A204.1 (cell line): ENCODE data around the gene NFAT5.
"Not testable (repeated sequence)": the region's sequence is repeated elsewhere in the genome, so short reads cannot be mapped to it uniquely, and the experiment has no call there.

Experiments used
- FAIRE-seq: peaks from 2 replicates; lab custom pipeline; 2012; peaks lifted over from hg19 to GRCh38; lab: Jason Lieb, UNC

Gene NFAT5

DNA sequence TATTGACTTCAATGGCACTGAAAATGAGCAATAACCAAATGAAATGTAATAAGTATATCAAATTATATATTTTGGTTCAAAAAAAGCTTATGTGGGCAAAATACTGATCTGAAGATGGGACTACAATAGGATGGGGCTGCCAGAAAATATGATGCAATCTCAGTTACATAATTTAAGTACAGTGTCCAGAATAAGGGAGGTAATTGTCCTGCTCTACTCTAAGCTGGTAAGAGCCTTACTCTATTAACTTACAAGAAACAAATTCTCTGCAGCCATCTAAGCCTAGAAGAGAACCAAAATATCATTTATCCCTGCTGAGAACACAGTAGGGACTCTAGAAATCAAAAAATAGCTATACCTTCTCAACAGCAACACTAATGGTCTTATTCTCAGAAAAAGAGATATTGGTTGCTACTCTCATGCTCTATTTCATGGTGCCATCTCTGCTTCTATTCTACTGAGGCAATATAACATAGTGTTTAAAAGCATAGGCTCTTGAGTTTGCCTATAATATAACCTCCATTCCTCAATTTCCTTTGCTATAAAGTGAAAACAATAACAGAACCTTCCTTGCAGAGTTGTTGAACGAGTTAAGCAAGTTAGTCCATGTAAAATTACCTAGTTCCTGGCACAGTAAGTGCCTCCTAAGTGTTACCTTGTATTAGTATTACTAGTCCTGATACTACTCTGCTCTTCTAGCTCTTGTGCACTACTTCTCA lies 140.6 kb downstream of the NFAT5 start:
- FAIRE-seq: no peak

DNA sequence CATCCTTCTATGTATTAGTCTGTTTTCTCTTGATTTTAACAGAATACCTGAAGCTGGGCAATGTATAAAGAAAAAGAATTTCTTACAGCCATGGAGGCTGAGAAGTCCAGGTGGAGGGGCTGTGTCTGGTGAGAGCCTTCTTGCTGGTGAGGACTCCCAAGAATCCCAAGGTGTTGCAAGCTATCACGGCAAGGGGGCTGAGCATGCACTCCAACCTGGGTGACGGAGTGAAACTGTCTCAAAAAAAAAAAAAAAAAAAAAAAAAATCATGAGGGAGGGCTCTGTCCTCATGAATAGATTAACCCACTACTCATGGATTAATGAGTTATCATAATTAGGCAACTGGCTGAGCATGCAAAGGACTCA lies 141.2 kb downstream of the NFAT5 start:
- no peak for FAIRE-seq

DNA sequence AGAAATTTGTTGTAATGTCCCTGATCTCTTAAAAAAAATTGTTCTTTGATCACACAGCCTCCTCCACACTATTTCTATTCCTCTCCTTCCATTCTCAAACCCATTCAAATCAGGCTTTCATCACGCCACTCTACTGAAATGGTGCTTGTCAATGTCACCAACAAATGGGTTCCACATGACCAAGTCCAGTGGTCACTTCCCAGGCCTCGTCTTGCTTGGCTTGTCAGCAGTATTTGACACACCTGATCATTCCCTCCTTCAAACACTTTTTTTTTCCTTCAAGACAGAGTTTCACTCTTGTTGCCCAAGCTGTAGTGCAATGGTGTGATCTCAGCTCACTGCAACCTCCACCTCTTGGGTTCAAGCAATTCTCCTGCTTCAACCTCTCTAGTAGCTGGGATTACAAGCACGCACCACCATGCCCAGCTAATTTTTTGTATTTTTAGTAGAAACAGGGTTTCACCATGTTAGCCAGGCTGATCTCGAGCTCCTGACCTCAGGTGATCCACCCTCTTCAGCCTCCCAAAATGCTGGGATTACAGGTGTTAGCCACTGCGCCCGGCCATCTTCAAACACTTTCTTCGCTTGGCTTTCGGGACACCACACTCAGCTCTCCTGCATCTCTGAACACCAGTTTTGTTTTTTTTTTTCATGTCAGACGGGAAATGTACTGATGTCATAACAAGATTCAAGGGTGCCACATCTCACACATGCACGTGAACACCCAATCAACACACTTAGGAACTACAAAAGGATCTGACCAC lies 142.3 kb downstream of the NFAT5 start:
- no peak for FAIRE-seq

DNA sequence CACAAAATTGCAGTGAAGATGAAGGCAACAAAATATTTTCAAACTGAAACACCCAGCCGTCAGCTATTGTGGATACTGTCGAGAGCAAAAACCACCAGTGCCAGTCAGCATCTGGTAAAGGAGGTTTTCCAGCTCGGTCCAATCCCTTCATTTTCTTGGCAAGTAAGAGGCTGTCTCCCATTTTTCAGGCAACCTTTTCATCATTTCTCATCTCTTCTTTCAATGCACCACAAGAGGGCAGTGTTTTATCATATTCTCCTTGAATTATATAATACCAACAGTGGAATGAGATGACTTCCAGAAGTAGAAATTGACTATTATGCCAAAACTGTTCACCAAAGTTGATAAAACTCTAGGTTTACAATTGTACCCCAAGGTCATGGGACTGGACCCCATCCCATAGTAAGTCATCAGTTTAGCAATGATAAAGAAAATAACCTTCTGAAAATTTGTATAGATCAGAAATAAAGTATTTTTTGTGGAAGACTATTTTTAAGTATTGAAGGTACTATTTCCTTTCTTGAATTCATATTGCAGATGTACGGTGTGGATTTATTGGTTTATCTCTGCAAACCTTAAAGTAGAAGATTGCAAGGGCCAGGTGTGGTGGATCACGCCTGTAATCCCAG lies 143.8 kb downstream of the NFAT5 start:
- FAIRE-seq: peak; percentile 93

DNA sequence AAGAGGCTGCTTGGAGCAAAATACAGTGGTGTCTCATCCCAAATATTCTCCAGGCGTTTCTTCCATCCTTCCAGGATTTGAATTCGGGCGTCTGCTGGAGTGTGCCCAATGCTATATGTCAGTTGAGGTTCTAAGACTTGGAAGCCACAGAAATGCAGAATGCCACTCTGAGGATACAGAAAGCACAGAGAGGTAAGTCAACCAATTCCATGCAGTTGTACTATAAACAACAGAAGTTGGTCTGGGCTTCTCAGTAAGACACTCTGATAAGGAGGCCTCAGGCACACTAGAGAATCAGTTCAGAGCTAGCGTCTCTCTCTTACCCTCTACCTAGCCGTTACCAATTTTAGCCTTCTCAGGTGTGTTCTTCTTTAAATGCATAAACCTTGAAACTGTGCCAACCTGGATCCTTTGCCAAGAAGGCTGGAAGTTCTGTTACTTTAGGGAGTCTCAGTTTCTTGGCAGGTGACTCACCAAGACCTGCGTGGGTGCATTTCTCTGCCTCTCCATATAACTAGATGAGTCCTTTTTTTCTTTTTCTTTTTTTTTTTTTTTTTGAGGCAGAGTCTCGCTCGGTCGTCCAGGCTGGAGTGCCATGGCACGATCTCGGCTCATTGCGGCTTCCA lies 145.5 kb downstream of the NFAT5 start:
- no peak for FAIRE-seq

DNA sequence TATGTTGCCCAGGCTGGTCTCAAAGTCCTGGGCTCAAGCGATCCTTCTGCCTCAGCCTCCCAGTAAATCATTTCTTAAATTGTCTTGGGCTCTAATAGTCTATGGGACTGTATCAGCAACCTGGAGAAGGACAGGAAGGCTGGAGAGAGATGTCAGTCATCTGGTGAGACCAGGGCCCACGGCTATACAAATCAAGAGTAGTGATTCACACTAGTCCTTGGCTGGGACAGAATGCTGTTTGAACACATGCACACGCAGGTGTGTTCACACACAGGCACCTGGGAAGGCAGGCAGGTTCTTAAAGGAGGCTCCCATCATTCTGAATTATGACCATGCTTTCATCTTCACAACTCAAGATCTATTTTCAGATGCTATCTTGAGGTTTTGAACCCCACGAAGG lies 146.5 kb downstream of the NFAT5 start:
- no peak for FAIRE-seq

DNA sequence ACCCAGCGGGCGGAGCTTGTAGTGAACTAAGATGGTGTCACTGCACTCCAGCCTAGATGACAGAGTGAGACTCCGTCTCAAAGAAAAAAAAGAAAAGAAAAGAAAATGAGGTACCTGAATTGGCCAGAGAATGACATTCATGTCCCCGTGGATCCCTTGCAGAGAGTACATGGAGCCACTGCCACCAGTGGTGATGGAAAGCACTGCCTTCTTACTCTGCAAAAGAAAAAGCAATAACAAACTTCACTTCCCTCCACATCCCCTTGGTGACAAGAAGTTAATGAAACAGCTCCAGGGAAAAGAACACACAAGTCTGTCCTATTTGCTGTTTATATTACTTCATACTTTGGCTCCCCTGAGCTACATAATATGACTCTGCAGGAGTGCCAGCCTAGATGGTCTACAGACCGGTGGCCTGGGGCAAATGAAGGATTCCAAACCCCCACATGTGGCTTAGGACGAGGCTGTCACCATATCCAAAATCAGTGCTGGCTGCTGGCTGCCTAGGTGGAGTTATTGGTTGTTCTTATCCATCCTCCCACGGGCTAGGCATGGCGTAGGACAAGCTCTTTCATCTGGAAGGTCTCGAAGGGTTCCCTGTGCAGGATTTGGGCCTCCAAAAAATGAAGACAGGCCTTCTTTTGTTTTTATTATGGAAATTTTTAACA lies 147.3 kb downstream of the NFAT5 start:
- no peak for FAIRE-seq

DNA sequence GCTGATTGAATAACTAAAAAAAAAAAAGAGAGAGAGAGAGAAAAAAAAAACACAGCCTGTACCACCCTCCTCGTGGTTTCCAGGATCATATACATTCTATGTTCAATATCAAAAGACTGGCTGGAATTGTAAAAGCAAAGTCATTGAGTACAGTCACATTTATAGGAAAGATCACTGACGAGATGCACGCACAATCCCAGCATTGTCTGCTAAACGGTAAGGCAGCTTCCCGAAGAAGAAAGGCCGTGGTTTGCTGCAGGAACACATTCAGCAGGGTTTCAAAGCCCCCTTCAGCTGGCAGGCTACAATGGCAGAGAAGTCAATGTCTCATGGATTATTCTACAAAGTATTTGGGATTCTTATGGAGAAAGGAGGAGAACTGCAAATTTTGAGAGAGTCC lies 151.3 kb downstream of the NFAT5 start:
- FAIRE-seq: no peak

DNA sequence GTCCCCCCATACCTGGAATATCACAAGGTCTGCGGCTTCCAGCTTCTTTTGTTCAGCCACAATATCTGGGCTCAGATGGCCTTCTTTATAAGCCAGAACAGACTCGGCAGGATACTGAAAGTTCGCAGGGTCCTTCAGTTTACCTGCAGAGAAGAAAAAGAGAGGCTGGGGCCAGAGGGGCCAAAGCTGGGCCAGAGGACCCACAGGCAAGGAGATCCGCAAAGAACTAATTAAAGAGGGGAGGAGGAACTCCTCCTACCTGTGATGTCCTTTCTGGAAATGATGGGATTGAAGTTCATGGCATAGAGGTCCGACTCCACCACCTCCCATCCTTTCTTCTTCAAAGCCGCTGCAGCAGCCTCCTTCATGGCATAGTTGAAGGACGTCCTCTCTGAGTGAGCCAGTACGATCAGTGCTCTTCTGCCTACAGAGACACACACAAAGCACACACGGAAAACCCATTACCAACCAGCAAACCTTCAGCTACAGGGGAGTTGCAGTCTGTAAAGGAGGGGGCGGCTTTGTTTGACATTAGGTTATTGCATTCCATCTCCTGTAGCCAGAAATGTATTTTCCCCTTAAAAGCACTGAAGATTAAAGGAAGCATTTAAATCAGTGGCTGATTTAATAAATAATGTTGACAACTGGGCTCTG lies 152.5 kb downstream of the NFAT5 start:
- FAIRE-seq: no peak

DNA sequence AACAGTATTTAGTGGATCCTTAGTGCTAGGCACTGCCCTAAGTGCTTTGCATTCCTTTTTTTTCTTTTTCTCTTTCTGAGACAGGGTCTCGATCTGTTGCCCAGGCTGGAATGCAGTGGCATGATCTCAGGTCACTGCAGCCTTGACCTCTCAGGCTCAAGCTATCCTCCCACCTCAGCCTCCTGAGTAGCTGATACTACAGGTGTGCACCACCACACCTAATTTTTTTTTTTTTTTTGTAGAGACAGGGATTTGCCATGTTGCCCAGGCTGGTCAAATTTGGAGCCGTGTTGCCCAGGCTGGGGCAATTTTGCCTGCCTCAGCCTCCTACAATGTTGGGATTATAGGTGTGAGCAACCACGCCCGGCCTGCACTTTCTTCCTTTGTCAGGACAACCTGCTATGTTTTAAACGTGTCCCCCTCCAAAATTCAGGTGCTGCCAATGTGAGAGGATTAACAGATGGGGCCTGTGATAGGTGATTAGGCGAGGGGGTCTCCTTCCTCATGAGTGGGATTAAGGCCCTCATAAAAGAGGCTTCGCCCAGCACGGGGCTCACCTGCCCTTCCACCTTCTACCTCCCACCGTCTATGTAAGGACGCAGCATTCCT lies 155.2 kb downstream of the NFAT5 start:
- FAIRE-seq: no peak

DNA sequence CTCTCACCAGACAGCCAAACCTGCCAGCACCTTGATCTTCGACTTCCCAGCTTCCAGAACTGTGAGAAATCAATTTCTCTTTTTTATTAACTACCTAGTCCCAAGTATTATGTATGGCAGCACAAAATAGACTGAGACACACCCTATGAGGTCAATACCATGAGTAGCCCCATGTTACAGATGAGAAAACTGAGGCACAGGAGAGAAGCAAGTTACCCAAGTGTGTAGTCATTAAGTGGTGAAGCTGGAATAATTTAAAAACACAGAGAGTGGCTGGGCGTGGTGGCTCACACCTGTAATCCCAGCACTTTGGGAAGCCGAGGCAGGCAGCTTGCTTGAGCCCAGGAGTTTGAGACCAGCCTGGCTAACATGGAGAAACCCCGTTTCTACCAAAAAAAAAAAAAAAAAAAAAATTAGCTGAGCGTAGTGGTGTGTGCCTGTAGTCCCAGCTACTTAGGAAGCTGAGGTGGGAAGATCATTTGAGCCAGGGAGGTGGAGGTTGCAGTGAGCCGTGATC lies 155.7 kb downstream of the NFAT5 start:
- FAIRE-seq: no peak

DNA sequence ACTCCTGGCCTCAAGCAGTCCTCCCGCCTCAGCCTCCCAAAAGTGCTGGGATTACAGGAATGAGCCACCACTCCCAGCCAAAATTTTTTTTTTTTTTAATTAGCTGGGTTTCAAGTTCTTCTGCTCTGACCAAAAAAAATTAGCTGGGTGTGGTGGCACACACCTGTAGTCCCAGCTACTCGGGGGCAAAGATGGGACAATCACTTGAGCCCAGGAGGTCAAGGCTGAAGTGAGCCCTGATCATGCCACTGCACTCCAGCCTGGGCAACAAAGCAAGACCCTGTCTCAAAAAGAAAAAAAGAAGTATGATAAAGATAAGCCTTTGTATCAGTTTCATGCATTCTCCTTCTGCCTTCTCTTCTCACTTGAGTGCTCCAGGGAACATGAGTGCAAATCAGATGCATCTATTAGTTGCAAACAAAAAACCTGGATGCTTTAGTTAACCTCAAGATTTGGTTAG lies 158.7 kb downstream of the NFAT5 start:
- FAIRE-seq: no peak

DNA sequence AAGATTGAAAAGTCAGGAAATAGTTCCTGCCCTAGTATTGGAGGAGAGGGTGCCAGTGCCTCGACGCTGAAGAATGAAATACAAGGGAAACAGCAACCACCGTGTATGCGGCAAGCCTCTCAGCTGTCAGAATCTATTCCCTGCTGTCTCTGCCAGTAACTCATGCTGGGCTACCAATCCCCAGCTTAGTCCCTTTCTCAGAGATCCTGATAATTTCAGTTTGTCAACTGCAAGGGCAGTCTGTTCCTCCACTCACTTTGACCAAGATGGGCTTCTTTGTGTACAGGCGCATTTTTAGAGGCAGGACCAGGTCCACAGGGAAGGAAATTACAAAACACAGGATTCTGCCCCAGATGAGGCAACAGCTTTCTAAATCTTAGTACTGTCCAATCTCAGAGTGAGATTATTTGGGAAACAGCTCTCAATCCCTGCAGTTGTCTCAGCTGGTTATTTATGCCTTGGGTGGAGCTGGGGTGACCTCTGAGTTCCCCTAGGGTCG lies 159.3 kb downstream of the NFAT5 start:
- FAIRE-seq: no peak

DNA sequence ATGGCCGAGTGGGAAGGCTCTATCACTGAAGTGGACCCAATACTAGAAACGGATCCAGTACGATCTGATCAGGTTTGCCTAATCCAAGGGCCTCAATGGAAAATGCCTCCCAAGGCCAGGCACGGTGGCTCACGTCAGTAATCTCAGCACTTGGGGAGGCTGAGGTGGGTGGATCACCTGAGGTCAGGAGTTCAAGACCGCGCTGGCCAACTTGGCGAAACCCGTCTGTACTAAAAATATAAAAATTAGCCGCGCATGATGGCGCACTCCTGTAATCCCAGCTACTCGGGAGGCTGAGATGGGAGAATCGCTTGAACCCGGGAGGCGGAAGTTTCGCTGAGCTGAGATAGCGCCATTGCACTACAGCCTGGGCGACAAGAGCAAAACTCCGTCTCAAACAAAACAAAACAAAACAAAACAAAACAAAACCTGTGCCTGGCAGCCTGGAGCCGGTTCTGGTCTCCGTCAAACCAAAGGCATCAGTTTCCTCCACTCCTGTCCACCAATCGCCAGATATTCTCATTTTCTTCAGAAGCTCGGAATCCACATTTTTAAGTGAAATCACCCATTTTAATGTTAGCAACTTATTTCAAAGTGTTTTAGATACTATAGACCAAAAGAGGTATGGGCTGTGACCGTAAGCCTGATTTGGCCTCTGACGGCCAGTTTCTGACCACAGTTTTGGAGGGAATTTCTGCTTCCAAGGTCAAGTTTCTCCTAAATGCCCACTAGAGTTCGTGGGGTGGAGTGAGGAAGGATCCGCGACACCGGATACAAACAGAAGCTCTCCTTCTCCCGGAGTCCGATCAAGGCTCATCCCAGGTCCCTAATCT lies 159.9 kb downstream of the NFAT5 start:
- FAIRE-seq: no peak

DNA sequence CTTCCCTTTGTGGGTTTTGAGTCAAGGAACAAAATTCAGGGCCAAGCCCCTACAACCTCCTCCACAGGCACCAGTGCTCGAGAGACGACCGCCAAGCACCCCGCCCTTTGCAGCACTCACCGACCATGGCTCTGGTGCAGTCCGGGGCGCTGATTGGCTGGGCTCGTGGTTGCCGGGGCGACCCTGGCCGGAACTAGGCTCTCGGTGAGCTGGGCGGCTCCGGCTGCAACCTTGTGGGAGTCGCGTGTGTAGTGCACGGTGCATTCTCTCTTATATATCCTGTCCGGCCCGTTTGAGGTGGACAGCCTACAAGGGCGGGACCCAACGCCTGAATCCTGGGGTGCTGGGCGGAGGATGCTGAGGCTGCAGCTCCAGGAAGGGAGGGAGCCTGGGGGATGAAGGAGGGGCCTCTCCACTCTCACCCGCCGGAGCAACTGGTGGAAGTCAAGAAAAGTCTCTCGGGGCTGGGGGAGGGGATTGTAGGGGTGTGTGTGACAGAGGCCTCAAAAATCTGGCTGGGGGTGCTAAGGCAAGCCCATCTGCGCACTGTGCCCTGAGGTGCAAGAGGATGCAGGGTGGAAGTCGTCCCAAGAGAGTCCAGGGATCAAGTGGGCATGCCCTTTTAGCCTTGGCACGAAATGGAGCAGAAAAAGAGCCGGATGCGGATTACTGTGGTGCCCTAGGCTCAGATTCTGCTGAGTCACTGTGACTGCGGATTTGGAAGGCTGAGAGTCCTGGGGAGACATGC lies 160.7 kb downstream of the NFAT5 start, which contains the start of gene NQO1:
TSS of gene NQO1 (minus strand) at position 248 of the 748 bp plus-strand sequence. CDS start at position 127, 121 bp downstream.
- FAIRE-seq: peak; percentile 95

DNA sequence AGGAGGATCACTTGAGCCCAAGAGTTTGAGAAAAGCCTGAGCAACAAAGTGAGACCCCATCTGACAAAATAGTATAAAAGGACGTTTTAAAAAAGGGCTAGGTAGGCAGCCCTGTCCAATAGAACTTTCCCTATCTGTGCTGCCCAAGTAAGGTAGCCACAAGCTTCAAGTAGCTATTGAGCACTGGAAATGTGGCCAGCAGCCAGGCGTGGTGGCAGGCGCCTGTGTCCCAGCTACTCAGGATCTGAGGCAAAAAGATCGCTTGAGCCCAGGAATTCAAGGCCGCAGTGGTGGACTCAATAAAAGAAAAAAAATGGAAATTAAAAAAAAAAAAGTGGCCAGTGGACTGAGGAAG lies 162.1 kb downstream of the NFAT5 start:
- FAIRE-seq: no peak

DNA sequence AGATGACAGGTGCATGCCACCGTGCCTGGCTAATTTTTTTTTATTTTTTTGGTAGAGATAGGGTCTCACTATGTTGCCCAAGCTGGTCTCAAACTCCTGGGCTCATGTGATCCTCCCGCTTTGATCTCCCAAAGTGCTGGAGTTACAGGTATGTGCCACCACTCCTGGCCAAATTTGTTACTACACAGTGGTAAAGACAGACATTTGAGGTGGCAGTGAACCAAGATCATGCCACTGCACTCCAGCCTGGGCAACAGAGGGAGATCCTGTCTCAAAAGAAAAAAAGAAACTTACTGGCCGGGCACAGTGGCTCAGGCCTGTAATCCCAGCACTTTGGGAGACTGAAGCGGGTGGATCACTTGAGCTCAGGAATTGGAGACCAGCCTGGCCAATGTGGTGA lies 163.3 kb downstream of the NFAT5 start:
- FAIRE-seq: not testable (repeated sequence)

DNA sequence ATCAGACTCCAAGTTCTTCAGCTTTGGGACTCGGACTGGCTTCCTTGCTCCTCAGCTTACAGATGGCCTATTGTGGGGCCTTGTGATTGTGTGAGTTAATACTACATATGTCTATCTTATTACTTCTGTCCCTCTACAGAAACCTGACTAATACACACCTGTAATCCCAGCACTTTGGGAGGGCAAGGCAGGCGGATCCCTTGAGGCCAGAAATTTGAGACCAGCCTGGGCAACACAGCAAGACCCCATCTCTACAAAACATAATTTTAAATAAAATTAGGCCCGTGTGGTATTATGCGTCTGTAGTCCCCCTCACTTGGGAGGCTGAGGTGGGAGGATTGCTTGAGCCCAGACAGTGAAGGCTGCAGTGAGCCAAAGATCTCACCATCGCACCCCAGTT lies 165.5 kb downstream of the NFAT5 start:
- not testable (repeated sequence) for FAIRE-seq

DNA sequence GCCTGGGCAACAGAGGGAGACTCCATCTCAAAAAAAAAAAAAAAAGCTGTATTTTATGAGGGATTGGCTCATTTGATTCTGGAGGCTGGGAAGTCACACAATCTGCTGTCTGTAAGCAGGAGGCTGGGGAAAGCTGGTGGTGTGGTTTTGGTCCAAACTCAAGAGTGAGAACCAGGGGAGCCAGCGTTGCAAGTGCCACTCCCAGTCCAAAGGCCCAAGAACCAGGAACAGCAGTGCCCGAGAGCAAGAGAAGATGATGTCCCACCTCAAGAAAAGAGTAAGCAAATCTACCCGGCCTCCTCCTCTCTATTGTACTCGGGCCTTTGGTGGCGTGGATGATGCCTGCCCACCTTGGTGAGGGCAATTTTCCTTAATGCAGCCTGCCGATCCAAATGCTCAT lies 166.3 kb downstream of the NFAT5 start:
- no peak for FAIRE-seq
